Breast epithelium (tissue), 3 donors: Measurements from ENCODE around the gene BOD1L1.

Experiments used
- CTCF ChIP-seq, 3 donors: fragments of 450-650 bp; IDR thresholded peaks; one replicate each; pipeline ENCODE4 v1.5.1; 2016 to 2017; ENCODE audit warnings: antibody characterized with exemption in 3 of 3, mild to moderate bottlenecking in 3 of 3, moderate library complexity in 3 of 3
- POLR2A ChIP-seq: fragments of 450-650 bp; IDR thresholded peaks from one replicate; pipeline ENCODE4 v1.6.1; 2016; ENCODE audit warnings: antibody characterized with exemption, mild to moderate bottlenecking, moderate library complexity
- POLR2AphosphoS5 ChIP-seq, 3 donors: sonication (generic); formaldehyde crosslinking; IDR thresholded peaks; one replicate each; pipeline ENCODE4 v1.6.1; 2017; ENCODE audit warnings: antibody characterized with exemption in 3 of 3

- TF ChIP-seq POLR2AphosphoS5 (IDR thresholded peaks at IDR 0.05) (no peak), POLR2A (no peak), CTCF (IDR thresholded peaks at IDR 0.05) (no peak)
Observed at GRCh38 chr4:13597141-13597540, 30.4 kb downstream of the BOD1L1 start.
